GM10847 (cell line): ENCODE results near the gene L3MBTL2.

Experiments used
- POLR2A ChIP-seq: IDR thresholded peaks from 2 replicates; pipeline ENCODE4 v1.6.1; 2011; ENCODE audit not compliant: insufficient read length; ENCODE audit errors: extremely low read depth

Gene L3MBTL2

GRCh38 chr22:41234815-41235695, 29.9 kb downstream of the L3MBTL2 start:
- TF ChIP-seq POLR2A, result no peak

- TF ChIP-seq POLR2A, result no peak
These were observed 32.1 kb downstream of the L3MBTL2 start for GRCh38 chr22:41237036-41237706.

GRCh38 chr22:41237707-41238569, 32.8 kb downstream of the L3MBTL2 start:
- TF ChIP-seq POLR2A, result no peak

- TF ChIP-seq POLR2A, result no peak
These were observed 33.7 kb downstream of the L3MBTL2 start for GRCh38 chr22:41238570-41239442.

- TF ChIP-seq POLR2A, result no peak
These were observed 34.5 kb downstream of the L3MBTL2 start for GRCh38 chr22:41239443-41240128.

GRCh38 chr22:41240377-41241132, 35.4 kb downstream of the L3MBTL2 start, which contains the start of gene CHADL:
Gene CHADL (minus strand): TSS chr22:41240931. CDS start chr22:41240881, 50 bp downstream.
- no peak for TF ChIP-seq POLR2A

GRCh38 chr22:41241133-41241676, 36.1 kb downstream of the L3MBTL2 start:
- no peak for TF ChIP-seq POLR2A

- TF ChIP-seq POLR2A, result no peak
These were observed 37.4 kb downstream of the L3MBTL2 start for GRCh38 chr22:41242396-41243117.

GRCh38 chr22:41243361-41243760, 38.2 kb downstream of the L3MBTL2 start:
- TF ChIP-seq POLR2A, result no peak

- TF ChIP-seq POLR2A, result no peak
These were observed 40.9 kb downstream of the L3MBTL2 start for GRCh38 chr22:41245917-41246499.

- TF ChIP-seq POLR2A, result no peak
These were observed 42.6 kb downstream of the L3MBTL2 start for GRCh38 chr22:41247703-41248102.

GRCh38 chr22:41248314-41248713, 43.2 kb downstream of the L3MBTL2 start:
- no peak for TF ChIP-seq POLR2A
